Measurements from ENCODE around the gene NDUFS8.

- TF ChIP-seq CTCF (IDR thresholded peaks at IDR 0.05) (no peak), POLR2A (IDR thresholded peaks at IDR 0.05) (no peak)
Measured at GRCh38 chr11:68083517-68083916, 53.0 kb downstream of the NDUFS8 start.

Measured in uterus (tissue), 2 donors.